A549 (cell line): ENCODE results near the gene ENTPD7. TPM values are rescaled to one million over a fixed set of nuclear protein-coding genes. Genes with fewer than 3 reads are reported as not detected.

Experiments
- ATAC-seq, 2 experiments: fragments of 200-7000 bp in 1 of 2; fragments of >200 bp in 1 of 2; cut with Nextera tagmentation in 1 of 2; cut with Tn5 transposase in 1 of 2; 3 replicates each; pipeline versions ENCODE4 v1.8.0 to v1.9.1; 2018 to 2020; ENCODE audit warnings: mild to moderate bottlenecking in 1 of 2, moderate library complexity in 1 of 2
- CTCF ChIA-PET: fragments of 300-600 bp; sonication (Branson Sonifier 250); formaldehyde crosslinking; extraction: SDS; loops from one replicate; lab custom pipeline; 2021; ENCODE audit warnings: antibody characterized with exemption, inconsistent platforms; lab: Yijun Ruan, JAX
- POLR2A ChIA-PET: fragments of 350-600 bp; formaldehyde crosslinking; extraction: SDS; loops from one replicate; lab custom pipeline; 2021; ENCODE audit warnings: antibody characterized with exemption, inconsistent platforms; lab: Yijun Ruan, JAX
- DNase-seq, 2 experiments: peaks; one replicate each; pipeline versions ENCODE4 v3.0.0 to v3.0.0-alpha.2; 2011 to 2016; ENCODE audit warnings: low read depth in 1 of 2, low spot score in 1 of 2
- FAIRE-seq: peaks from 2 replicates; lab custom pipeline; 2011; peaks lifted over from hg19 to GRCh38; lab: Jason Lieb, UNC
- H3K27ac ChIP-seq, 2 experiments: fragments of >200 bp; sonication (Bioruptor Twin); formaldehyde crosslinking; 3 replicates each; pipeline ENCODE4 v1.5.1; 2016 to 2017
- H3K4me1 ChIP-seq: fragments of >200 bp; sonication (Bioruptor Twin); formaldehyde crosslinking; 3 replicates; pipeline ENCODE4 v1.6.1; 2016
- H3K4me2 ChIP-seq: fragments of >200 bp; sonication (Bioruptor Twin); formaldehyde crosslinking; 3 replicates; pipeline ENCODE4 v1.6.1; 2016
- H3K4me3 ChIP-seq: fragments of >200 bp; sonication (Bioruptor Twin); formaldehyde crosslinking; 3 replicates; pipeline ENCODE4 v1.5.1; 2016
- H3K9me3 ChIP-seq: fragments of >200 bp; sonication (Bioruptor Twin); formaldehyde crosslinking; 3 replicates; pipeline ENCODE4 v1.6.1; 2016
- BHLHE40 ChIP-seq: IDR thresholded peaks from 2 replicates; pipeline ENCODE4 v1.6.1; 2012; ENCODE audit warnings: low read depth, low read length, inconsistent platforms
- CHD2 ChIP-seq: fragments of 150-350 bp; IDR thresholded peaks from 2 replicates; pipeline ENCODE4 v1.6.1; 2014; ENCODE audit warnings: low read length; ENCODE audit not compliant: partially characterized antibody
- CTCF ChIP-seq: fragments of >200 bp; sonication (Bioruptor Twin); formaldehyde crosslinking; IDR thresholded peaks from 3 replicates; pipeline ENCODE4 v1.5.1; 2016
- E2F6 ChIP-seq: IDR thresholded peaks from 2 replicates; pipeline ENCODE4 v1.6.1; 2012; ENCODE audit warnings: low read depth, borderline replicate concordance
- EHF ChIP-seq: fragments of 250-450 bp; sonication (Bioruptor Pico); IDR thresholded peaks from 2 replicates; pipeline ENCODE4 v1.5.0; 2020; ENCODE audit warnings: mild to moderate bottlenecking
- EHMT2 ChIP-seq: fragments of 200-600 bp; sonication (generic); IDR thresholded peaks from 2 replicates; pipeline ENCODE4 v1.6.1; 2016; ENCODE audit warnings: antibody characterized with exemption, low read depth, mild to moderate bottlenecking, moderate library complexity
- FOXS1 ChIP-seq: fragments of 250-450 bp; sonication (Bioruptor Pico); IDR thresholded peaks from 2 replicates; pipeline ENCODE4 v1.5.0; 2020; ENCODE audit warnings: mild to moderate bottlenecking, moderate library complexity
- HEYL ChIP-seq: fragments of 250-450 bp; sonication (Bioruptor Pico); IDR thresholded peaks from 2 replicates; pipeline ENCODE4 v1.8.0; 2021; ENCODE audit warnings: mild to moderate bottlenecking, moderate library complexity
- HOXA7 ChIP-seq: fragments of 250-450 bp; sonication (Bioruptor Pico); IDR thresholded peaks from 2 replicates; pipeline ENCODE4 v1.5.0; 2020; ENCODE audit warnings: mild to moderate bottlenecking, moderate library complexity
- JUN ChIP-seq, 2 experiments: fragments of >200 bp; sonication (Bioruptor Twin); formaldehyde crosslinking; IDR thresholded peaks; 2 replicates in 1 of 2; 3 replicates in 1 of 2; pipeline ENCODE4 v1.6.1; 2016 to 2017
- KDM1A ChIP-seq: fragments of 200-600 bp; sonication (generic); IDR thresholded peaks from 2 replicates; pipeline ENCODE4 v1.6.1; 2016; ENCODE audit warnings: low read depth, mild to moderate bottlenecking
- KDM5A ChIP-seq: fragments of 200-600 bp; sonication (generic); IDR thresholded peaks from 2 replicates; pipeline ENCODE4 v1.6.1; 2016; ENCODE audit warnings: antibody characterized with exemption, mild to moderate bottlenecking
- MAFK ChIP-seq: fragments of 450-650 bp; IDR thresholded peaks from 2 replicates; pipeline ENCODE4 v1.6.1; 2014; ENCODE audit not compliant: partially characterized antibody
- MYC ChIP-seq: IDR thresholded peaks from 2 replicates; pipeline ENCODE4 v1.6.1; 2012; ENCODE audit warnings: mild to moderate bottlenecking, inconsistent platforms, low read length, improper control_type of control experiment, borderline replicate concordance
- NFE2L2 ChIP-seq: fragments of 150-350 bp; conservative IDR thresholded peaks from 2 replicates; pipeline ENCODE4 v1.6.1; 2014; ENCODE audit warnings: low read length
- NPAS2 ChIP-seq: fragments of 250-450 bp; sonication (Bioruptor Pico); IDR thresholded peaks from 2 replicates; pipeline ENCODE4 v1.8.0; 2022; ENCODE audit warnings: mild to moderate bottlenecking, moderate library complexity, borderline replicate concordance
- RAD21 ChIP-seq, 2 experiments: fragments of >200 bp in 1 of 2; sonication (Bioruptor Twin) in 1 of 2; formaldehyde crosslinking in 1 of 2; IDR thresholded peaks in 1 of 2; conservative IDR thresholded peaks in 1 of 2; 2 replicates in 1 of 2; 3 replicates in 1 of 2; pipeline ENCODE4 v1.6.1; 2012 to 2018; ENCODE audit warnings: inconsistent platforms in 1 of 2
- RARB ChIP-seq: fragments of 250-450 bp; sonication (Bioruptor Pico); IDR thresholded peaks from 2 replicates; pipeline ENCODE4 v1.8.0; 2021; ENCODE audit warnings: mild to moderate bottlenecking, moderate library complexity
- RCOR1 ChIP-seq: fragments of 150-350 bp; IDR thresholded peaks from 2 replicates; pipeline ENCODE4 v1.6.1; 2014; ENCODE audit warnings: antibody characterized with exemption, low read length, low read depth
- RNF2 ChIP-seq: fragments of 200-600 bp; sonication (generic); IDR thresholded peaks from 2 replicates; pipeline ENCODE4 v1.6.1; 2016; ENCODE audit warnings: low read depth, mild to moderate bottlenecking, antibody characterized with exemption, moderate library complexity, borderline replicate concordance
- SMC3 ChIP-seq: fragments of >200 bp; sonication (Bioruptor Twin); formaldehyde crosslinking; IDR thresholded peaks from 3 replicates; pipeline ENCODE4 v1.6.1; 2018; ENCODE audit warnings: inconsistent platforms
- TFCP2L1 ChIP-seq: fragments of 250-450 bp; sonication (Bioruptor Pico); IDR thresholded peaks from 2 replicates; pipeline ENCODE4 v1.5.0; 2021; ENCODE audit warnings: mild to moderate bottlenecking
- ZC3H11A ChIP-seq: fragments of 450-650 bp; IDR thresholded peaks from 2 replicates; pipeline ENCODE4 v1.6.1; 2014; ENCODE audit warnings: antibody characterized with exemption, mild to moderate bottlenecking
- ZSCAN20 ChIP-seq: fragments of 250-450 bp; sonication (Bioruptor Pico); IDR thresholded peaks from 2 replicates; pipeline ENCODE4 v1.8.0; 2022; ENCODE audit warnings: mild to moderate bottlenecking, moderate library complexity
- WGBS: methylation state at CpG from one replicate; pipeline ENCODE4 v1.1.6; 2017; ENCODE audit errors: missing lambda C conversion rate; 5-methylcytosine and 5-hydroxymethylcytosine counted together
- polyA plus RNA-seq, 4 experiments: library from polyadenylated mRNA; depleted of rRNA in 3 of 4; stranded (reverse); fragments of >200 nt; fragmentation: RNase III in 1 of 4; extraction: RNeasy Plus Mini Kit Qiagen cat#74134 plus additional on column Dnase treatment in 1 of 4; gene quantifications; 2 replicates in 3 of 4; 3 replicates in 1 of 4; pipeline ENCODE4 v1.2.3, GENCODE V29; 2011 to 2017
- TF ChIP-seq, protein P1 (sequence below): IDR thresholded peaks from 2 replicates; pipeline ENCODE4 v1.6.1; 2012
- TF ChIP-seq, protein P2 (sequence below): IDR thresholded peaks from 2 replicates; pipeline ENCODE4 v1.6.1; 2012
- TF ChIP-seq, protein P3 (sequence below): fragments of >200 bp; sonication (Bioruptor Twin); formaldehyde crosslinking; IDR thresholded peaks from 2 replicates; pipeline ENCODE4 v1.6.1; 2016

ENTPD7 gene
- polyA plus RNA-seq, 2 of the 4 experiments (the other 2 are of a cell fraction), result 6.8 to 10.4 TPM

DNA sequence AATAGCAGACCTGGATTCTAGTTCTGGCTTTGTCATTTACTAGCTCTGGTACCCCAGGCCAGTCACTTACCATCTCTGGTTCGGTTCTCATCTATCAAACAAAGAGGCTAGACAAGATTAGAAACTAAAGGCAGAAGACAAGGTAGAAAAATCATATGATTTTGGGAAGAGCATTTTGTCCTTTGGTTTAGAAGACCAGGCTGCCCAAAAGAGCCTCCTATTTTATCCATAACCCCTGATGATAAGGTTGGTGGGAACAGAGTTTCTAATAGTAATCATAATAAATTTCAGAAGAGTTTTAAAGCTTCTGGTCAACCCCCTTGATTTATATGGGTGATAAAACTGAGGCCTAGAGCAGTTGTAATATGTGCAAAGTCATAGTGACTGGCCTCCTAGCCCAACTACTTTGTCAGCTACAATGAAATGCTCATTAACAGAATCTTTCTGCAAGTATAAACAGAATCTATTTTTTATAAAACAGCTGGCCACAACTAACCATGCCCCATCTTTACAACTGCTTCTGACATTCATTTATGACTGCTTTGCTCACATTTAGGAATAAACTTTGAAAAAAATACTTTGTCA, 49.2 kb downstream of the ENTPD7 start:
- Histone ChIP-seq H3K4me1 (peaks cover 19% of the 10 kb centered on the region), H3K4me3 (no peak overlapping the region), H3K27ac (peak overlapping the region; percentile 32 to 65; a peak in 5 of 6 replicates), H3K4me2 (no peak overlapping the region), H3K9me3 (no peaks in the 10 kb centered on the region)
- ChIA-PET POLR2A (no interaction called here), CTCF (interaction anchor here (1.2 to 2.7 kb wide), 4 partner anchors 14 to 272 kb away, joined by 4 to 6 read pairs (median 6); no protein-coding TSS in a partner anchor)
- WGBS, result 74% methylated on average over 1 of the region's 1 CpG
- no peak for FAIRE-seq
- ATAC-seq, result no peak
- peak in 1 of 2 experiments; percentile 32 for DNase-seq
- TF ChIP-seq ZSCAN20 (CRISPR knock-in tag) (no peak), NFE2L2 (peak; percentile 71), MAFK (peak; percentile 19)

DNA sequence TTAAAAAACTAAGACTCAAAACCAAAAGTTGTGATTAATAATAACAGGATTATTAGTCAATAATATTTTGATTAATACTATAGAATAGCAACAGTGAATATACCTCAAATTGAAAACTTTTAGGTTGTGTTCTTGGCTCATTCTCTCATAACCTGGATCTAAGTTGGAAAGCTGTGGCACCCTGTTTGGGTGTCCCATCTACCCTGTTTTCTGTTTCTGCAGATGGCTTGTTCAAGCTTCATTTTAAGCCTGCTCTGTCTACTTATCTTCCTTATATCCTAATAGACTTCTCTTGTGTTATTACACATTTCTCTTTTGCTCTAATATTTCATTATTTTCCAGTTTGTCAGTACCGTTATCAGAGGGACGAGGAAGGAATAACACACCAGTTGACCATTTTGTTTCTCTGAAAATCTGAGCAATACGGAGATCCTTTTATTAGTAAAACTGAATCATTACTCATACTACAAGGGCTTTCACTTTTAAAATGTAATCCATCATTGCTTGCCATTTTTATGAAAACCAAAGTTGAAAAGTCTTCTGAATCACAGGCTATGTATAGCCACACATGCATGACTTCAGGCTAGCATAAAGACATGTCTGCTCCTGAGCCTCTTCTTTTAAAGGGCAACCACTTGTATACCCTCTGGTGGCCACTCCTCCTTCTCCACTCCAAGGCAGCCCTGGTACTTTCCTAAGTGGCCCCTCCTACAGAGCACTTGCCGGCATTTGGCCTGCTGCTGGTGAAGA, 50.3 kb downstream of the ENTPD7 start:
- no peaks in the 10 kb centered on the region for H3K9me3 ChIP-seq
- no peak overlapping the region for H3K4me2 ChIP-seq
- TF ChIP-seq KDM1A (no peak), JUN (IDR thresholded peaks at IDR 0.05) (no peak), RARB (CRISPR knock-in tag) (no peak), E2F6 (no peak), NPAS2 (CRISPR knock-in tag) (no peak), BHLHE40 (no peak), RCOR1 (no peak), KDM5A (no peak), TFCP2L1 (no peak), ZSCAN20 (CRISPR knock-in tag) (no peak), MAFK (no peak), EHF (no peak), SMC3 (no peak), RNF2 (no peak), MYC (no peak), ZC3H11A (no peak), CHD2 (no peak), HOXA7 (CRISPR knock-in tag) (no peak)
- TF ChIP-seq, protein P1, sequence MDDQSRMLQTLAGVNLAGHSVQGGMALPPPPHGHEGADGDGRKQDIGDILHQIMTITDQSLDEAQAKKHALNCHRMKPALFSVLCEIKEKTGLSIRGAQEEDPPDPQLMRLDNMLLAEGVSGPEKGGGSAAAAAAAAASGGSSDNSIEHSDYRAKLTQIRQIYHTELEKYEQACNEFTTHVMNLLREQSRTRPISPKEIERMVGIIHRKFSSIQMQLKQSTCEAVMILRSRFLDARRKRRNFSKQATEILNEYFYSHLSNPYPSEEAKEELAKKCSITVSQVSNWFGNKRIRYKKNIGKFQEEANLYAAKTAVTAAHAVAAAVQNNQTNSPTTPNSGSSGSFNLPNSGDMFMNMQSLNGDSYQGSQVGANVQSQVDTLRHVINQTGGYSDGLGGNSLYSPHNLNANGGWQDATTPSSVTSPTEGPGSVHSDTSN, result no peak
- TF ChIP-seq, protein P2, sequence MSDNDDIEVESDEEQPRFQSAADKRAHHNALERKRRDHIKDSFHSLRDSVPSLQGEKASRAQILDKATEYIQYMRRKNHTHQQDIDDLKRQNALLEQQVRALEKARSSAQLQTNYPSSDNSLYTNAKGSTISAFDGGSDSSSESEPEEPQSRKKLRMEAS, result no peak
- POLR2A ChIA-PET, result no interaction called here
- 83% methylated on average over 4 of the region's 4 CpGs for WGBS
- CTCF ChIA-PET, result interaction anchor here (0.6 to 2.9 kb wide), 12 partner anchors 11 to 287 kb away, joined by 3 to 21 read pairs (median 4); no protein-coding TSS in a partner anchor
- peaks cover 19% of the 10 kb centered on the region for H3K4me1 ChIP-seq
- FAIRE-seq (no peak), ATAC-seq (peak; percentile 45 to 75; a peak in 4 of 6 replicates), DNase-seq (peak in 1 of 2 experiments; percentile 19)
- H3K4me3 ChIP-seq, result no peak overlapping the region
- H3K27ac ChIP-seq, result no peak overlapping the region

- Histone ChIP-seq H3K9me3 (no peaks in the 10 kb centered on the region), H3K4me2 (no peak overlapping the region), H3K4me3 (no peak overlapping the region), H3K27ac (no peak overlapping the region), H3K4me1 (peaks cover 19% of the 10 kb centered on the region)
- DNase-seq, result peak; percentile 16 to 57
- ChIA-PET POLR2A (no interaction called here), CTCF (interaction anchor here (0.6 to 2.9 kb wide), 33 partner anchors 9 to 322 kb away, joined by 3 to 26 read pairs (median 3); partner anchors contain the start of genes COX15, CUTC and ENTPD7)
- peak; percentile 91 to 93 for ATAC-seq
- peak; percentile 32 for FAIRE-seq
- no peak for TF ChIP-seq EHMT2
- no peak for TF ChIP-seq FOXS1 (CRISPR knock-in tag)
- no peak for TF ChIP-seq ZSCAN20 (CRISPR knock-in tag)
- TF ChIP-seq HEYL, result no peak
- TF ChIP-seq, protein P3, sequence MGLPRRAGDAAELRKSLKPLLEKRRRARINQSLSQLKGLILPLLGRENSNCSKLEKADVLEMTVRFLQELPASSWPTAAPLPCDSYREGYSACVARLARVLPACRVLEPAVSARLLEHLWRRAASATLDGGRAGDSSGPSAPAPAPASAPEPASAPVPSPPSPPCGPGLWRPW, result no peak
- no peak for TF ChIP-seq EHF
- TF ChIP-seq MAFK, result no peak
- peak; percentile 63 to 75 for TF ChIP-seq RAD21 (conservative IDR thresholded peaks at IDR 0.05 in 1 of 2, IDR thresholded peaks at IDR 0.05 in 1 of 2)
- peak; percentile 65 for TF ChIP-seq CTCF
- TF ChIP-seq, protein P1, result no peak
- TF ChIP-seq RCOR1, result no peak
Measured at GRCh38 chr10:99711129-99711719, 51.9 kb downstream of the ENTPD7 start.
